Neural progenitor cell (in vitro differentiated cells): ENCODE data around the gene FAM168B.

Experiments
- CTCF ChIP-seq: fragments of 200-600 bp; sonication (generic); IDR thresholded peaks from 2 replicates; pipeline ENCODE4 v1.5.1; 2017; ENCODE audit warnings: antibody characterized with exemption, mild to moderate bottlenecking
- EZH2 ChIP-seq: fragments of 200-600 bp; sonication (generic); IDR thresholded peaks from 2 replicates; pipeline ENCODE4 v1.6.1; 2017; ENCODE audit warnings: antibody characterized with exemption, mild to moderate bottlenecking, moderate library complexity

GRCh38 chr2:131126436-131126835, 33.2 kb upstream of the FAM168B start:
- TF ChIP-seq CTCF (no peak), EZH2 (no peak)
